HEK293 (cell line): Measurements from ENCODE around the gene CDC34.

ENCODE experiments used
- CTCF ChIA-PET: fragments of 350-600 bp; formaldehyde crosslinking; extraction: SDS; loops from one replicate; lab custom pipeline; 2021; ENCODE audit warnings: antibody characterized with exemption; lab: Yijun Ruan, JAX
- POLR2A ChIA-PET: fragments of 300-600 bp; formaldehyde crosslinking; extraction: SDS; loops from one replicate; lab custom pipeline; 2020; ENCODE audit warnings: antibody characterized with exemption, inconsistent platforms; lab: Yijun Ruan, JAX
- H3K27ac ChIP-seq: fragments of 200-500 bp; sonication (Bioruptor generic); 2 replicates; pipeline ENCODE4 v1.5.1; 2014; ENCODE audit warnings: low read depth, low read length, control low read depth, inconsistent platforms; ENCODE audit errors: extremely low read depth
- H3K36me3 ChIP-seq, 2 experiments: fragments of 200-500 bp in 1 of 2; sonication (Bioruptor generic) in 1 of 2; 1 replicate in 1 of 2; 2 replicates in 1 of 2; pipeline ENCODE4 v1.5.1; 2014 to 2017; ENCODE audit warnings: inconsistent platforms in 2 of 2, low read length in 2 of 2; ENCODE audit not compliant: control insufficient read depth in 2 of 2, insufficient read depth in 1 of 2
- H3K4me1 ChIP-seq: fragments of 200-500 bp; sonication (Bioruptor generic); 2 replicates; pipeline ENCODE4 v1.5.1; 2014; ENCODE audit warnings: mild to moderate bottlenecking, low read length, inconsistent platforms; ENCODE audit not compliant: control insufficient read depth, insufficient read depth
- H3K4me3 ChIP-seq: 2 replicates; pipeline ENCODE4 v1.5.1; 2011; ENCODE audit warnings: low read depth, mild to moderate bottlenecking, control low read depth, low read length, moderate library complexity
- H3K9me3 ChIP-seq: fragments of 200-500 bp; sonication (Bioruptor generic); 2 replicates; pipeline ENCODE4 v1.5.1; 2014; ENCODE audit warnings: low read depth, low read length, inconsistent platforms; ENCODE audit not compliant: control insufficient read depth, insufficient read depth
- MZF1 ChIP-seq: fragments of 450-650 bp; formaldehyde crosslinking; IDR thresholded peaks from 2 replicates; pipeline ENCODE4 v1.5.1; 2017; ENCODE audit warnings: missing biosample characterization, missing genetic modification characterization, borderline replicate concordance
- OSR2 ChIP-seq: fragments of 450-650 bp; formaldehyde crosslinking; IDR thresholded peaks from 2 replicates; pipeline ENCODE4 v1.5.1; 2016; ENCODE audit warnings: missing biosample characterization, missing genetic modification characterization
- PRDM6 ChIP-seq: fragments of 450-650 bp; formaldehyde crosslinking; IDR thresholded peaks from 2 replicates; pipeline ENCODE4 v1.5.1; 2017; ENCODE audit warnings: missing biosample characterization, missing genetic modification characterization
- RBAK ChIP-seq: fragments of 450-650 bp; formaldehyde crosslinking; IDR thresholded peaks from 2 replicates; pipeline ENCODE4 v1.5.1; 2016; ENCODE audit warnings: missing biosample characterization, missing genetic modification characterization
- SALL2 ChIP-seq: fragments of 450-650 bp; formaldehyde crosslinking; IDR thresholded peaks from 2 replicates; pipeline ENCODE4 v1.5.0; 2017; ENCODE audit warnings: missing biosample characterization, mild to moderate bottlenecking, missing genetic modification characterization, borderline replicate concordance
- YY2 ChIP-seq: fragments of 450-650 bp; formaldehyde crosslinking; IDR thresholded peaks from 2 replicates; pipeline ENCODE4 v1.5.1; 2016; ENCODE audit warnings: missing biosample characterization, missing genetic modification characterization
- ZNF211 ChIP-seq: fragments of 450-650 bp; formaldehyde crosslinking; IDR thresholded peaks from 2 replicates; pipeline ENCODE4 v1.5.1; 2016; ENCODE audit warnings: low read depth, missing biosample characterization, missing genetic modification characterization
- ZNF214 ChIP-seq: fragments of 450-650 bp; formaldehyde crosslinking; IDR thresholded peaks from 2 replicates; pipeline ENCODE4 v1.5.1; 2017; ENCODE audit warnings: missing biosample characterization, mild to moderate bottlenecking, missing genetic modification characterization, borderline replicate concordance
- ZNF302 ChIP-seq: fragments of 450-650 bp; formaldehyde crosslinking; IDR thresholded peaks from 2 replicates; pipeline ENCODE4 v1.5.1; 2016; ENCODE audit warnings: missing biosample characterization, missing genetic modification characterization, low read depth
- ZNF426 ChIP-seq: fragments of 450-650 bp; formaldehyde crosslinking; IDR thresholded peaks from 2 replicates; pipeline ENCODE4 v1.5.1; 2017; ENCODE audit warnings: missing biosample characterization, missing genetic modification characterization, mild to moderate bottlenecking, inconsistent platforms, moderate library complexity
- ZNF473 ChIP-seq: fragments of 450-650 bp; formaldehyde crosslinking; IDR thresholded peaks from 2 replicates; pipeline ENCODE4 v1.5.1; 2017; ENCODE audit warnings: missing biosample characterization, missing genetic modification characterization
- ZNF518A ChIP-seq: fragments of 450-650 bp; formaldehyde crosslinking; conservative IDR thresholded peaks from 2 replicates; pipeline ENCODE4 v1.5.1; 2016; ENCODE audit warnings: low read depth, missing biosample characterization, missing genetic modification characterization
- ZNF530 ChIP-seq: fragments of 450-650 bp; formaldehyde crosslinking; IDR thresholded peaks from 2 replicates; pipeline ENCODE4 v1.5.1; 2016; ENCODE audit warnings: low read depth, missing biosample characterization, missing genetic modification characterization
- ZNF548 ChIP-seq: fragments of 450-650 bp; formaldehyde crosslinking; IDR thresholded peaks from 2 replicates; pipeline ENCODE4 v1.5.1; 2016; ENCODE audit warnings: missing biosample characterization, missing genetic modification characterization
- ZNF558 ChIP-seq: fragments of 450-650 bp; formaldehyde crosslinking; IDR thresholded peaks from 2 replicates; pipeline ENCODE4 v1.5.1; 2016; ENCODE audit warnings: missing biosample characterization, missing genetic modification characterization
- ZNF664 ChIP-seq: fragments of 450-650 bp; formaldehyde crosslinking; IDR thresholded peaks from 2 replicates; pipeline ENCODE4 v1.5.1; 2016; ENCODE audit warnings: missing biosample characterization, missing genetic modification characterization
- ZNF707 ChIP-seq: fragments of 450-650 bp; formaldehyde crosslinking; IDR thresholded peaks from 2 replicates; pipeline ENCODE4 v1.5.1; 2016; ENCODE audit warnings: missing biosample characterization, missing genetic modification characterization
- ZNF777 ChIP-seq: fragments of 450-650 bp; formaldehyde crosslinking; IDR thresholded peaks from 2 replicates; pipeline ENCODE4 v1.5.1; 2017; ENCODE audit warnings: missing biosample characterization, missing genetic modification characterization, borderline replicate concordance
- ZNF791 ChIP-seq: fragments of 450-650 bp; formaldehyde crosslinking; IDR thresholded peaks from 2 replicates; pipeline ENCODE4 v1.5.1; 2016; ENCODE audit warnings: missing biosample characterization, missing genetic modification characterization
- ZSCAN5A ChIP-seq: fragments of 450-650 bp; formaldehyde crosslinking; IDR thresholded peaks from 2 replicates; pipeline ENCODE4 v1.5.1; 2016; ENCODE audit warnings: missing biosample characterization, missing genetic modification characterization

Gene CDC34

GRCh38 chr19:541699-542098 is 10.1 kb downstream of the CDC34 start:
- ChIA-PET POLR2A (no interaction called here), CTCF (interaction anchor here (0.6 to 1.3 kb wide), 3 partner anchors 9 to 193 kb away, joined by 4 to 5 read pairs (median 5); no protein-coding TSS in a partner anchor)
- no peaks in the 10 kb centered on the region for H3K4me1 ChIP-seq
- H3K36me3 ChIP-seq, result peaks cover 6 to 41% of the 10 kb centered on the region in 2 experiments; a peak in 2 of 3 replicates
- H3K27ac ChIP-seq, result no peak overlapping the region
- no peak overlapping the region for H3K4me3 ChIP-seq
- TF ChIP-seq ZNF473 (no peak), MZF1 (tag by site-specific recombination) (no peak), ZNF777 (tag by site-specific recombination) (no peak), OSR2 (no peak), ZNF426 (tag by site-specific recombination) (no peak), ZNF791 (tag by site-specific recombination) (no peak), ZNF707 (no peak), ZNF530 (no peak), PRDM6 (no peak), ZNF302 (tag by site-specific recombination) (no peak), RBAK (tag by site-specific recombination) (no peak), ZNF211 (tag by site-specific recombination) (no peak), ZNF558 (tag by site-specific recombination) (no peak), YY2 (tag by site-specific recombination) (no peak), ZNF214 (tag by site-specific recombination) (no peak), ZSCAN5A (no peak), SALL2 (tag by site-specific recombination) (no peak), ZNF518A (tag by site-specific recombination) (no peak), ZNF548 (no peak), ZNF664 (tag by site-specific recombination) (no peak)
- no peaks in the 10 kb centered on the region for H3K9me3 ChIP-seq
